GM12878 (cell line): ENCODE data around the gene MAN1B1. TPM values are rescaled to one million over a fixed set of nuclear protein-coding genes. Genes with fewer than 3 reads are reported as not detected.
A peak's percentile ranks its signal among the peaks of the same experiment; 100 is the strongest.

Experiments
- ATAC-seq: fragments of 200-7000 bp; cut with Tn5 transposase; 3 replicates; pipeline ENCODE4 v1.9.1; 2020; ENCODE audit warnings: mild to moderate bottlenecking, moderate library complexity
- BruUV-seq: library from RNA; stranded (reverse); fragments of 400-500 nt; replicated peaks from 2 replicates; lab custom pipeline; 2021; lab: Mats Ljungman, UMichigan
- CTCF ChIA-PET: fragments of 300-600 bp; sonication (Branson Sonifier 250); formaldehyde crosslinking; extraction: SDS; loops from one replicate; lab custom pipeline; 2021; ENCODE audit warnings: inconsistent platforms; lab: Yijun Ruan, JAX
- POLR2A ChIA-PET: fragments of 350-600 bp; formaldehyde crosslinking; extraction: SDS; loops from one replicate; lab custom pipeline; 2021; ENCODE audit warnings: inconsistent platforms; lab: Charles Lee
- RAD21 ChIA-PET: fragments of 300-600 bp; sonication (Branson Sonifier 250); formaldehyde crosslinking; loops from one replicate; lab custom pipeline; 2023; ENCODE audit warnings: antibody characterized with exemption; ENCODE audit not compliant: unreplicated experiment; lab: Charles Lee
- SMC1A ChIA-PET: fragments of 300-600 bp; sonication (Branson Sonifier 250); formaldehyde crosslinking; loops from one replicate; lab custom pipeline; 2023; ENCODE audit not compliant: unreplicated experiment, uncharacterized antibody; lab: Charles Lee
- DNase-seq: peaks from one replicate; pipeline ENCODE4 v3.0.0-alpha.2; 2011; ENCODE audit warnings: low read depth, low spot score
- FAIRE-seq: peaks from 3 replicates; lab custom pipeline; 2011; peaks lifted over from hg19 to GRCh38; lab: Jason Lieb, UNC
- H2AFZ ChIP-seq: 2 replicates; pipeline ENCODE4 v1.6.0; 2011; ENCODE audit warnings: low read depth, low read length, control low read depth; ENCODE audit not compliant: control insufficient read depth
- H3K27ac ChIP-seq: 2 replicates; pipeline ENCODE4 v1.5.1; 2011; ENCODE audit warnings: control low read depth; ENCODE audit not compliant: control insufficient read depth, insufficient read depth
- H3K27me3 ChIP-seq, 2 experiments: replicated peaks in 1 of 2; 2 replicates each; pipeline versions ENCODE4 v1.6.0 to v1.6.1; 2011; ENCODE audit warnings: low read length in 1 of 2; ENCODE audit not compliant: control insufficient read depth in 2 of 2, insufficient read depth in 2 of 2
- H3K36me3 ChIP-seq, 2 experiments: 2 replicates each; pipeline ENCODE4 v1.5.1; 2011; ENCODE audit warnings: low read length in 1 of 2; ENCODE audit not compliant: control insufficient read depth in 2 of 2, insufficient read depth in 2 of 2
- H3K4me1 ChIP-seq: 2 replicates; pipeline ENCODE4 v1.6.1; 2011; ENCODE audit warnings: mild to moderate bottlenecking, low read length, moderate library complexity, mixed read lengths; ENCODE audit not compliant: control insufficient read depth, insufficient read depth
- H3K4me2 ChIP-seq: 2 replicates; pipeline ENCODE4 v1.6.0; 2011; ENCODE audit warnings: control low read depth; ENCODE audit not compliant: control insufficient read depth, insufficient read depth
- H3K4me3 ChIP-seq: fragments of 200-600 bp; sonication (generic); 2 replicates; pipeline ENCODE4 v1.5.1; 2016
- H3K79me2 ChIP-seq: 2 replicates; pipeline ENCODE4 v1.6.0; 2011; ENCODE audit warnings: low read length; ENCODE audit not compliant: control insufficient read depth, insufficient read depth
- H3K9ac ChIP-seq: 2 replicates; pipeline ENCODE4 v1.8.0; 2011; ENCODE audit warnings: low read length, control low read depth, mixed read lengths; ENCODE audit not compliant: control insufficient read depth, insufficient read depth
- H3K9me3 ChIP-seq: replicated peaks from 3 replicates; pipeline ENCODE4 v1.5.1; 2011; ENCODE audit warnings: mild to moderate bottlenecking, low read length; ENCODE audit not compliant: control insufficient read depth, insufficient read depth
- H4K20me1 ChIP-seq: 2 replicates; pipeline ENCODE4 v1.6.0; 2011; ENCODE audit not compliant: control insufficient read depth, insufficient read depth
- CEBPB ChIP-seq, 2 experiments: fragments of 150-350 bp in 1 of 2; IDR thresholded peaks; 2 replicates each; pipeline ENCODE4 v1.6.1; 2012 to 2014; ENCODE audit warnings: low read depth in 2 of 2, low read length in 2 of 2, borderline replicate concordance in 1 of 2, inconsistent platforms in 1 of 2
- CREB1 ChIP-seq: IDR thresholded peaks from 2 replicates; pipeline ENCODE4 v1.6.1; 2012; ENCODE audit warnings: low read depth, mild to moderate bottlenecking, inconsistent platforms
- IRF4 ChIP-seq: IDR thresholded peaks from 2 replicates; pipeline ENCODE4 v1.6.1; 2011; ENCODE audit warnings: low read depth, low read length
- MEF2B ChIP-seq: fragments of 450-650 bp; IDR thresholded peaks from 2 replicates; pipeline ENCODE4 v1.6.1; 2018; ENCODE audit warnings: mild to moderate bottlenecking, moderate library complexity; ENCODE audit not compliant: partially characterized antibody, poor library complexity, severe bottlenecking
- MTA2 ChIP-seq: fragments of 450-650 bp; IDR thresholded peaks from 2 replicates; pipeline ENCODE4 v1.6.1; 2016; ENCODE audit warnings: low read depth, mild to moderate bottlenecking, moderate library complexity
- RAD21 ChIP-seq: IDR thresholded peaks from 2 replicates; pipeline ENCODE4 v1.6.1; 2011; ENCODE audit warnings: mild to moderate bottlenecking, low read depth, low read length, moderate library complexity; ENCODE audit not compliant: insufficient read depth
- SMAD1 ChIP-seq: fragments of 450-650 bp; IDR thresholded peaks from 2 replicates; pipeline ENCODE4 v1.6.1; 2018; ENCODE audit warnings: mild to moderate bottlenecking, low read depth; ENCODE audit not compliant: partially characterized antibody
- WGBS: methylation state at CpG from one replicate; pipeline ENCODE4 v1.1.6; 2016; ENCODE audit warnings: low lambda C conversion rate; ENCODE audit not compliant: insufficient replicate concordance, insufficient coverage; ENCODE audit errors: missing lambda C conversion rate; 5-methylcytosine and 5-hydroxymethylcytosine counted together
- in situ Hi-C: fragments of 300-500 bp; cut with MboI; formaldehyde crosslinking; loops from 9 replicates; pipeline ENCODE4 v1.14.3; 2018; ENCODE audit warnings: mixed read lengths
- intact Hi-C: fragments of 100-400 bp; cut with micrococcal nuclease; formaldehyde crosslinking; loops from one replicate; pipeline ENCODE4 v1.14.2; 2022; ENCODE audit not compliant: unreplicated experiment
- polyA plus RNA-seq, 11 experiments: library from polyadenylated mRNA; depleted of rRNA in 4 of 11; unstranded in 6 of 11; stranded (reverse) in 5 of 11; fragments of >200 nt; fragmentation: Nextera tagmentation in 4 of 11; fragmentation: Illumina TruSeq in 1 of 11; extraction: Ambion mirVana in 4 of 11; extraction: Trizol in 1 of 11; gene quantifications; 1 replicate in 1 of 11; 2 replicates in 10 of 11; pipeline versions ENCODE4 v1.2.1 to v1.2.3, GENCODE V29; 2011 to 2016; ENCODE audit warnings: inconsistent platforms in 2 of 11, missing spikeins in 2 of 11, low read depth in 1 of 11
- total RNA-seq, 4 experiments: library from RNA; depleted of rRNA in 3 of 4; stranded (reverse); fragments of >200 nt in 3 of 4; fragmentation: Illumina TruSeq in 1 of 4; extraction: Trizol in 1 of 4; gene quantifications; 2 replicates each; pipeline versions ENCODE4 v1.2.1 to v1.2.3, GENCODE V29; 2013 to 2021
- TF ChIP-seq, protein P1 (sequence below): fragments of 450-650 bp; formaldehyde crosslinking; IDR thresholded peaks from 2 replicates; pipeline ENCODE4 v1.4.0; 2022; ENCODE audit warnings: mild to moderate bottlenecking, moderate library complexity
- TF ChIP-seq, protein P2 (sequence below): fragments of 450-650 bp; IDR thresholded peaks from 2 replicates; pipeline ENCODE4 v1.6.1; 2017; ENCODE audit warnings: antibody characterized with exemption, mild to moderate bottlenecking, moderate library complexity
- TF ChIP-seq, protein P3 (sequence below), 3 experiments: IDR thresholded peaks in 2 of 3; conservative IDR thresholded peaks in 1 of 3; 2 replicates each; pipeline ENCODE4 v1.5.1; 2011; ENCODE audit warnings: low read depth in 3 of 3, low read length in 3 of 3, mild to moderate bottlenecking in 3 of 3, control low read depth in 2 of 3, moderate library complexity in 2 of 3, inconsistent platforms in 1 of 3, mixed read lengths in 1 of 3; ENCODE audit not compliant: control insufficient read depth in 2 of 3, insufficient read depth in 1 of 3; ENCODE audit errors: extremely low read depth in 1 of 3

Gene MAN1B1
- total and polyA plus RNA-seq, 10 of the 15 experiments (the other 5 are each of a cell fraction or from before 2014, with no cell fraction given) = 0.71 to 34.1 (median 22.7) TPM

DNA sequence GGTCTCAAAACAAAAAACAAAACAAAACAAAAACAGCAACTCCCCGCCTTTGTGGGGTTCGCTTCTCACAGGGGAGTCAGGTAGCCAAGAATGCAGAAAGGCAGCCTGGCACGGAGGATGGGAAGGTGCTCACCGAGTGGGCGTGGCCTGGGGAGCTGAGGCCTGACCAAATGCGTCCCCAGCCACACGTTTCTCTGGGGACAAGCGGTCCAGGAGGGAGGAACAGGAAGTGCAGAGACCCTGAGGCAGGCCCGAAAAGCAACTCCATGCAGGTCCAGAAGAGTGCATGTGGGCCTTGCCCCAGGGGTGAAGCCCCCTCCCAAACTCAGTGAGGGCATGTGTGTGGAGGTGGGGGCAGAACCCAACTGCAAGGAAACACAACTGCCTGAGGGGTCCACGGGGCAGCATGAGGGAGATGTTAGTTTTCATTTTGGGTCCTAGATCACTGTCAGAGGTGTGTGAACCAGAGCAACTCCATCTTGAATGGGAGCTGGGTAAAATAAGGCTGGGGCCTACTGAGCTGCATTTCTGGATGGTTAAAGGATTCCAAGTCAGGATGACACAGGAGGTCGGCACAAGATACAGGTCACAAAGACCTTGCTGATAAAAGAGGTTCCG lies 12.0 kb upstream of the MAN1B1 start (continued):
- TF ChIP-seq, protein P1, sequence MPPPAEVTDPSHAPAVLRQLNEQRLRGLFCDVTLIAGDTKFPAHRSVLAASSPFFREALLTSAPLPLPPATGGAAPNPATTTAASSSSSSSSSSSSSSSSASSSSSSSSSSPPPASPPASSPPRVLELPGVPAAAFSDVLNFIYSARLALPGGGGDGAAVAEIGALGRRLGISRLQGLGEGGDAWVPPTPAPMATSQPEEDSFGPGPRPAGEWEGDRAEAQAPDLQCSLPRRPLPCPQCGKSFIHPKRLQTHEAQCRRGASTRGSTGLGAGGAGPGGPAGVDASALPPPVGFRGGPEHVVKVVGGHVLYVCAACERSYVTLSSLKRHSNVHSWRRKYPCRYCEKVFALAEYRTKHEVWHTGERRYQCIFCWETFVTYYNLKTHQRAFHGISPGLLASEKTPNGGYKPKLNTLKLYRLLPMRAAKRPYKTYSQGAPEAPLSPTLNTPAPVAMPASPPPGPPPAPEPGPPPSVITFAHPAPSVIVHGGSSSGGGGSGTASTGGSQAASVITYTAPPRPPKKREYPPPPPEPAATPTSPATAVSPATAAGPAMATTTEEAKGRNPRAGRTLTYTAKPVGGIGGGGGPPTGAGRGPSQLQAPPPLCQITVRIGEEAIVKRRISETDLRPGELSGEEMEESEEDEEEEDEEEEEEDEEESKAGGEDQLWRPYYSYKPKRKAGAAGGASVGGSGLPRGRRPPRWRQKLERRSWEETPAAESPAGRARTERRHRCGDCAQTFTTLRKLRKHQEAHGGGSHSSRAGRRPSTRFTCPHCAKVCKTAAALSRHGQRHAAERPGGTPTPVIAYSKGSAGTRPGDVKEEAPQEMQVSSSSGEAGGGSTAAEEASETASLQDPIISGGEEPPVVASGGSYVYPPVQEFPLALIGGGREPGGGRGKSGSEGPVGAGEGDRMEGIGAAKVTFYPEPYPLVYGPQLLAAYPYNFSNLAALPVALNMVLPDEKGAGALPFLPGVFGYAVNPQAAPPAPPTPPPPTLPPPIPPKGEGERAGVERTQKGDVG (CRISPR knock-in tag) = peak; percentile 80; the same call in 1 of the 2 replicates
- TF ChIP-seq CEBPB (IDR thresholded peaks at IDR 0.05; ENCODE audit: borderline replicate concordance in 1 of 2, low read depth in 2 of 2, low read length in 2 of 2) (no peak), MTA2 (peak; percentile 43; the same call in 1 of the 2 replicates)

DNA sequence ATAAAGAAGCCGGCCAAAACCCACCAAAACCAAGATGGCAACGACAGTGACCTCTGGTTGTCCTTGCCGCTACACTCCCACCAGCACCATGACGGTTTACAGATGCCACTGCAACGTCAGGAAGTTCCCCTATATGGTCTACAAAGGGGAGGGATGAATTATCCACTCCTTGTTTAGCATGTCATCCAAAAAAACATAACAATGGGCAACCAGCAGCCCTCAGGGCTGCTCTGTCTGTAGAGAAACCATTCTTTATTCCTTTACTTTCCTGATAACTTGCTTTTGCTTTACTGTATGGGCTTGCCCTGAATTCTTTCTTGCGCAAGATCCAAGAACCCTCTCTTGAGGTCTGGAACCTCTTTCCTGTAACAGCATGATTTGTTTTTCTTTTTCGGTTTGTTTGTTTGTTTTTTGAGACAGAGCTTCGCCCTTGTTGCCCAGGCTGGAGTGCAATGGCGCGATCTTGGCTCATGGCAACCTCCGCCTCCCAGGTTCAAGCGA lies 11.5 kb upstream of the MAN1B1 start:
- intact Hi-C loops (no loop called here), in situ Hi-C loops (no loop called here)
- no peaks in the 10 kb centered on the region; the same call in 1 of the 2 replicates for H4K20me1 ChIP-seq
- DNase-seq = no peak
- H2AFZ ChIP-seq = no peak overlapping the region
- SMC1A ChIA-PET = interaction anchor here (1.0 kb wide), 2 partner anchors 11 to 20 kb away, joined by 3 to 5 read pairs; partner anchors contain the start of gene MAN1B1
- no peaks in the 10 kb centered on the region for H3K9me3 ChIP-seq
- no TSS peak for BruUV-seq
- H3K4me2 ChIP-seq = no peak overlapping the region
- RAD21 ChIA-PET = interaction anchor here (1.2 kb wide), 1 partner anchor 20 kb away, joined by 4 read pairs; no protein-coding TSS in a partner anchor
- CTCF ChIA-PET = interaction anchor here (1.4 to 1.7 kb wide), 3 partner anchors 9 to 29 kb away, joined by 3 to 8 read pairs (median 3); partner anchors contain the start of gene MAN1B1
- POLR2A ChIA-PET = interaction anchor here (0.6 to 1.3 kb wide), 3 partner anchors 11 to 56 kb away, joined by 3 to 8 read pairs (median 5); partner anchors contain the start of gene MAN1B1
- peaks cover 8% of the 10 kb centered on the region for H3K79me2 ChIP-seq
- no peak overlapping the region for H3K4me3 ChIP-seq
- H3K9ac ChIP-seq = no peak overlapping the region
- FAIRE-seq = no peak
- no peaks in the 10 kb centered on the region for H3K27me3 ChIP-seq
- H3K36me3 ChIP-seq = peaks cover 0 to 5% of the 10 kb centered on the region in 2 experiments; a peak in 1 of 4 replicates
- peaks cover 25% of the 10 kb centered on the region for H3K4me1 ChIP-seq
- 78% methylated on average over 12 of the region's 12 CpGs for WGBS
- H3K27ac ChIP-seq = no peak overlapping the region
- ATAC-seq = no peak
- TF ChIP-seq MEF2B (no peak), CREB1 (no peak), RAD21 (no peak), IRF4 (no peak), SMAD1 (no peak)
- TF ChIP-seq, protein P2, sequence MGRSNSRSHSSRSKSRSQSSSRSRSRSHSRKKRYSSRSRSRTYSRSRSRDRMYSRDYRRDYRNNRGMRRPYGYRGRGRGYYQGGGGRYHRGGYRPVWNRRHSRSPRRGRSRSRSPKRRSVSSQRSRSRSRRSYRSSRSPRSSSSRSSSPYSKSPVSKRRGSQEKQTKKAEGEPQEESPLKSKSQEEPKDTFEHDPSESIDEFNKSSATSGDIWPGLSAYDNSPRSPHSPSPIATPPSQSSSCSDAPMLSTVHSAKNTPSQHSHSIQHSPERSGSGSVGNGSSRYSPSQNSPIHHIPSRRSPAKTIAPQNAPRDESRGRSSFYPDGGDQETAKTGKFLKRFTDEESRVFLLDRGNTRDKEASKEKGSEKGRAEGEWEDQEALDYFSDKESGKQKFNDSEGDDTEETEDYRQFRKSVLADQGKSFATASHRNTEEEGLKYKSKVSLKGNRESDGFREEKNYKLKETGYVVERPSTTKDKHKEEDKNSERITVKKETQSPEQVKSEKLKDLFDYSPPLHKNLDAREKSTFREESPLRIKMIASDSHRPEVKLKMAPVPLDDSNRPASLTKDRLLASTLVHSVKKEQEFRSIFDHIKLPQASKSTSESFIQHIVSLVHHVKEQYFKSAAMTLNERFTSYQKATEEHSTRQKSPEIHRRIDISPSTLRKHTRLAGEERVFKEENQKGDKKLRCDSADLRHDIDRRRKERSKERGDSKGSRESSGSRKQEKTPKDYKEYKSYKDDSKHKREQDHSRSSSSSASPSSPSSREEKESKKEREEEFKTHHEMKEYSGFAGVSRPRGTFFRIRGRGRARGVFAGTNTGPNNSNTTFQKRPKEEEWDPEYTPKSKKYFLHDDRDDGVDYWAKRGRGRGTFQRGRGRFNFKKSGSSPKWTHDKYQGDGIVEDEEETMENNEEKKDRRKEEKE = no peak
- TF ChIP-seq, protein P3, sequence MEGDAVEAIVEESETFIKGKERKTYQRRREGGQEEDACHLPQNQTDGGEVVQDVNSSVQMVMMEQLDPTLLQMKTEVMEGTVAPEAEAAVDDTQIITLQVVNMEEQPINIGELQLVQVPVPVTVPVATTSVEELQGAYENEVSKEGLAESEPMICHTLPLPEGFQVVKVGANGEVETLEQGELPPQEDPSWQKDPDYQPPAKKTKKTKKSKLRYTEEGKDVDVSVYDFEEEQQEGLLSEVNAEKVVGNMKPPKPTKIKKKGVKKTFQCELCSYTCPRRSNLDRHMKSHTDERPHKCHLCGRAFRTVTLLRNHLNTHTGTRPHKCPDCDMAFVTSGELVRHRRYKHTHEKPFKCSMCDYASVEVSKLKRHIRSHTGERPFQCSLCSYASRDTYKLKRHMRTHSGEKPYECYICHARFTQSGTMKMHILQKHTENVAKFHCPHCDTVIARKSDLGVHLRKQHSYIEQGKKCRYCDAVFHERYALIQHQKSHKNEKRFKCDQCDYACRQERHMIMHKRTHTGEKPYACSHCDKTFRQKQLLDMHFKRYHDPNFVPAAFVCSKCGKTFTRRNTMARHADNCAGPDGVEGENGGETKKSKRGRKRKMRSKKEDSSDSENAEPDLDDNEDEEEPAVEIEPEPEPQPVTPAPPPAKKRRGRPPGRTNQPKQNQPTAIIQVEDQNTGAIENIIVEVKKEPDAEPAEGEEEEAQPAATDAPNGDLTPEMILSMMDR (IDR thresholded peaks at IDR 0.05 in 2 of 3, conservative IDR thresholded peaks at IDR 0.05 in 1 of 3; ENCODE audit: control insufficient read depth in 2 of 3, extremely low read depth in 1 of 3, insufficient read depth in 1 of 3, low read depth in 3 of 3, low read length in 3 of 3) = no peak
